Measurements from ENCODE around the gene LRRC8B. TPM values are rescaled to one million over a fixed set of nuclear protein-coding genes. Genes with fewer than 3 reads are reported as not detected.

The LRRC8B gene
- total RNA-seq, 1 experiment from 2014 or later = 24.2 TPM

DNA sequence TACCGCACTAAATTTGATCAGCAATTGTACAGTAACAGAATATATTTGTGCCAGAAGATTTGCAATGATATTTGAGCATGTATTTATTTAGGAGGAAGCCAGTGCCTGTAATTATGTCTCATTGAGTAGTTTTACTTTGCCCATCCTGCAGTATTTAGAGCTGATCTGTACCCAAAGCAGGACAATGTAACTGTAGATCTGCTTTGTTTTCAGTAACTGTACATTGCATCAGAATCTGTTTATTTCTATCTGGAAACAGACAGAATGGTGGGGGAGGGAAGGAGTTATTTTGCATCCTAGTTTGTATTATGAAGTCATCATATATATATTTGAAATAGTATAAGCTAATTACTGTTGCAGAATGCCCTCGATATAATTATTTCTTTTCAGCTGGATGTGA lies 72.1 kb downstream of the LRRC8B start:
- TF ChIP-seq, protein P1, sequence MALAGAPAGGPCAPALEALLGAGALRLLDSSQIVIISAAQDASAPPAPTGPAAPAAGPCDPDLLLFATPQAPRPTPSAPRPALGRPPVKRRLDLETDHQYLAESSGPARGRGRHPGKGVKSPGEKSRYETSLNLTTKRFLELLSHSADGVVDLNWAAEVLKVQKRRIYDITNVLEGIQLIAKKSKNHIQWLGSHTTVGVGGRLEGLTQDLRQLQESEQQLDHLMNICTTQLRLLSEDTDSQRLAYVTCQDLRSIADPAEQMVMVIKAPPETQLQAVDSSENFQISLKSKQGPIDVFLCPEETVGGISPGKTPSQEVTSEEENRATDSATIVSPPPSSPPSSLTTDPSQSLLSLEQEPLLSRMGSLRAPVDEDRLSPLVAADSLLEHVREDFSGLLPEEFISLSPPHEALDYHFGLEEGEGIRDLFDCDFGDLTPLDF (CRISPR knock-in tag; IDR thresholded peaks at IDR 0.05) = no peak
- no peak for TF ChIP-seq ZNF671 (CRISPR knock-in tag; IDR thresholded peaks at IDR 0.05)
- TF ChIP-seq, protein P2, sequence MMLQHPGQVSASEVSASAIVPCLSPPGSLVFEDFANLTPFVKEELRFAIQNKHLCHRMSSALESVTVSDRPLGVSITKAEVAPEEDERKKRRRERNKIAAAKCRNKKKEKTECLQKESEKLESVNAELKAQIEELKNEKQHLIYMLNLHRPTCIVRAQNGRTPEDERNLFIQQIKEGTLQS (CRISPR knock-in tag; conservative IDR thresholded peaks at IDR 0.05) = no peak
- TF ChIP-seq, protein P3, sequence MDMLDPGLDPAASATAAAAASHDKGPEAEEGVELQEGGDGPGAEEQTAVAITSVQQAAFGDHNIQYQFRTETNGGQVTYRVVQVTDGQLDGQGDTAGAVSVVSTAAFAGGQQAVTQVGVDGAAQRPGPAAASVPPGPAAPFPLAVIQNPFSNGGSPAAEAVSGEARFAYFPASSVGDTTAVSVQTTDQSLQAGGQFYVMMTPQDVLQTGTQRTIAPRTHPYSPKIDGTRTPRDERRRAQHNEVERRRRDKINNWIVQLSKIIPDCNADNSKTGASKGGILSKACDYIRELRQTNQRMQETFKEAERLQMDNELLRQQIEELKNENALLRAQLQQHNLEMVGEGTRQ (CRISPR knock-in tag; IDR thresholded peaks at IDR 0.05) = no peak
- TF ChIP-seq, protein P4, sequence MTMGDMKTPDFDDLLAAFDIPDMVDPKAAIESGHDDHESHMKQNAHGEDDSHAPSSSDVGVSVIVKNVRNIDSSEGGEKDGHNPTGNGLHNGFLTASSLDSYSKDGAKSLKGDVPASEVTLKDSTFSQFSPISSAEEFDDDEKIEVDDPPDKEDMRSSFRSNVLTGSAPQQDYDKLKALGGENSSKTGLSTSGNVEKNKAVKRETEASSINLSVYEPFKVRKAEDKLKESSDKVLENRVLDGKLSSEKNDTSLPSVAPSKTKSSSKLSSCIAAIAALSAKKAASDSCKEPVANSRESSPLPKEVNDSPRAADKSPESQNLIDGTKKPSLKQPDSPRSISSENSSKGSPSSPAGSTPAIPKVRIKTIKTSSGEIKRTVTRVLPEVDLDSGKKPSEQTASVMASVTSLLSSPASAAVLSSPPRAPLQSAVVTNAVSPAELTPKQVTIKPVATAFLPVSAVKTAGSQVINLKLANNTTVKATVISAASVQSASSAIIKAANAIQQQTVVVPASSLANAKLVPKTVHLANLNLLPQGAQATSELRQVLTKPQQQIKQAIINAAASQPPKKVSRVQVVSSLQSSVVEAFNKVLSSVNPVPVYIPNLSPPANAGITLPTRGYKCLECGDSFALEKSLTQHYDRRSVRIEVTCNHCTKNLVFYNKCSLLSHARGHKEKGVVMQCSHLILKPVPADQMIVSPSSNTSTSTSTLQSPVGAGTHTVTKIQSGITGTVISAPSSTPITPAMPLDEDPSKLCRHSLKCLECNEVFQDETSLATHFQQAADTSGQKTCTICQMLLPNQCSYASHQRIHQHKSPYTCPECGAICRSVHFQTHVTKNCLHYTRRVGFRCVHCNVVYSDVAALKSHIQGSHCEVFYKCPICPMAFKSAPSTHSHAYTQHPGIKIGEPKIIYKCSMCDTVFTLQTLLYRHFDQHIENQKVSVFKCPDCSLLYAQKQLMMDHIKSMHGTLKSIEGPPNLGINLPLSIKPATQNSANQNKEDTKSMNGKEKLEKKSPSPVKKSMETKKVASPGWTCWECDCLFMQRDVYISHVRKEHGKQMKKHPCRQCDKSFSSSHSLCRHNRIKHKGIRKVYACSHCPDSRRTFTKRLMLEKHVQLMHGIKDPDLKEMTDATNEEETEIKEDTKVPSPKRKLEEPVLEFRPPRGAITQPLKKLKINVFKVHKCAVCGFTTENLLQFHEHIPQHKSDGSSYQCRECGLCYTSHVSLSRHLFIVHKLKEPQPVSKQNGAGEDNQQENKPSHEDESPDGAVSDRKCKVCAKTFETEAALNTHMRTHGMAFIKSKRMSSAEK (CRISPR knock-in tag; IDR thresholded peaks at IDR 0.05; ENCODE audit: borderline replicate concordance) = no peak
- TF ChIP-seq, protein P5, sequence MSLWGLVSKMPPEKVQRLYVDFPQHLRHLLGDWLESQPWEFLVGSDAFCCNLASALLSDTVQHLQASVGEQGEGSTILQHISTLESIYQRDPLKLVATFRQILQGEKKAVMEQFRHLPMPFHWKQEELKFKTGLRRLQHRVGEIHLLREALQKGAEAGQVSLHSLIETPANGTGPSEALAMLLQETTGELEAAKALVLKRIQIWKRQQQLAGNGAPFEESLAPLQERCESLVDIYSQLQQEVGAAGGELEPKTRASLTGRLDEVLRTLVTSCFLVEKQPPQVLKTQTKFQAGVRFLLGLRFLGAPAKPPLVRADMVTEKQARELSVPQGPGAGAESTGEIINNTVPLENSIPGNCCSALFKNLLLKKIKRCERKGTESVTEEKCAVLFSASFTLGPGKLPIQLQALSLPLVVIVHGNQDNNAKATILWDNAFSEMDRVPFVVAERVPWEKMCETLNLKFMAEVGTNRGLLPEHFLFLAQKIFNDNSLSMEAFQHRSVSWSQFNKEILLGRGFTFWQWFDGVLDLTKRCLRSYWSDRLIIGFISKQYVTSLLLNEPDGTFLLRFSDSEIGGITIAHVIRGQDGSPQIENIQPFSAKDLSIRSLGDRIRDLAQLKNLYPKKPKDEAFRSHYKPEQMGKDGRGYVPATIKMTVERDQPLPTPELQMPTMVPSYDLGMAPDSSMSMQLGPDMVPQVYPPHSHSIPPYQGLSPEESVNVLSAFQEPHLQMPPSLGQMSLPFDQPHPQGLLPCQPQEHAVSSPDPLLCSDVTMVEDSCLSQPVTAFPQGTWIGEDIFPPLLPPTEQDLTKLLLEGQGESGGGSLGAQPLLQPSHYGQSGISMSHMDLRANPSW (CRISPR knock-in tag; conservative IDR thresholded peaks at IDR 0.05; ENCODE audit: low read depth) = no peak
- no peak for TF ChIP-seq ZNF138 (CRISPR knock-in tag; conservative IDR thresholded peaks at IDR 0.05)
- TF ChIP-seq NFATC4 (CRISPR knock-in tag; IDR thresholded peaks at IDR 0.05) = no peak
- TF ChIP-seq NFYB (CRISPR knock-in tag; conservative IDR thresholded peaks at IDR 0.05; ENCODE audit: low read depth) = no peak
- TF ChIP-seq, protein P6, sequence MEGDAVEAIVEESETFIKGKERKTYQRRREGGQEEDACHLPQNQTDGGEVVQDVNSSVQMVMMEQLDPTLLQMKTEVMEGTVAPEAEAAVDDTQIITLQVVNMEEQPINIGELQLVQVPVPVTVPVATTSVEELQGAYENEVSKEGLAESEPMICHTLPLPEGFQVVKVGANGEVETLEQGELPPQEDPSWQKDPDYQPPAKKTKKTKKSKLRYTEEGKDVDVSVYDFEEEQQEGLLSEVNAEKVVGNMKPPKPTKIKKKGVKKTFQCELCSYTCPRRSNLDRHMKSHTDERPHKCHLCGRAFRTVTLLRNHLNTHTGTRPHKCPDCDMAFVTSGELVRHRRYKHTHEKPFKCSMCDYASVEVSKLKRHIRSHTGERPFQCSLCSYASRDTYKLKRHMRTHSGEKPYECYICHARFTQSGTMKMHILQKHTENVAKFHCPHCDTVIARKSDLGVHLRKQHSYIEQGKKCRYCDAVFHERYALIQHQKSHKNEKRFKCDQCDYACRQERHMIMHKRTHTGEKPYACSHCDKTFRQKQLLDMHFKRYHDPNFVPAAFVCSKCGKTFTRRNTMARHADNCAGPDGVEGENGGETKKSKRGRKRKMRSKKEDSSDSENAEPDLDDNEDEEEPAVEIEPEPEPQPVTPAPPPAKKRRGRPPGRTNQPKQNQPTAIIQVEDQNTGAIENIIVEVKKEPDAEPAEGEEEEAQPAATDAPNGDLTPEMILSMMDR (IDR thresholded peaks at IDR 0.05) = no peak
- no peak for TF ChIP-seq SP1 (CRISPR knock-in tag; conservative IDR thresholded peaks at IDR 0.05)
- TF ChIP-seq JUN (CRISPR knock-in tag; IDR thresholded peaks at IDR 0.05) = no peak
- TF ChIP-seq, protein P7, sequence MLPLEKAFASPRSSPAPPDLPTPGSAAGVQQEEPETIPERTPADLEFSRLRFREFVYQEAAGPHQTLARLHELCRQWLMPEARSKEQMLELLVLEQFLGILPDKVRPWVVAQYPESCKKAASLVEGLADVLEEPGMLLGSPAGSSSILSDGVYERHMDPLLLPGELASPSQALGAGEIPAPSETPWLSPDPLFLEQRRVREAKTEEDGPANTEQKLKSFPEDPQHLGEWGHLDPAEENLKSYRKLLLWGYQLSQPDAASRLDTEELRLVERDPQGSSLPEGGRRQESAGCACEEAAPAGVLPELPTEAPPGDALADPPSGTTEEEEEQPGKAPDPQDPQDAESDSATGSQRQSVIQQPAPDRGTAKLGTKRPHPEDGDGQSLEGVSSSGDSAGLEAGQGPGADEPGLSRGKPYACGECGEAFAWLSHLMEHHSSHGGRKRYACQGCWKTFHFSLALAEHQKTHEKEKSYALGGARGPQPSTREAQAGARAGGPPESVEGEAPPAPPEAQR (CRISPR knock-in tag; IDR thresholded peaks at IDR 0.05) = no peak
- no peak for TF ChIP-seq TEAD4 (CRISPR knock-in tag; IDR thresholded peaks at IDR 0.05)
- TF ChIP-seq ELF4 (CRISPR knock-in tag; IDR thresholded peaks at IDR 0.05; ENCODE audit: low read depth) = no peak
- no peak for ATAC-seq
- no peak overlapping the region for H3K4me3 Mint-ChIP-seq
- H3K4me1 Mint-ChIP-seq = peaks cover 60% of the 10 kb centered on the region
- ChIA-PET CTCF (interaction anchor here (1.0 to 1.5 kb wide), 2 partner anchors 166 to 208 kb away, joined by 3 read pairs; no protein-coding TSS in a partner anchor), POLR2A (no interaction called here)
- H3K27me3 Mint-ChIP-seq (ENCODE audit: low read depth) = no peaks in the 10 kb centered on the region
- peaks cover 4% of the 10 kb centered on the region; the same call in 1 of the 2 replicates for H3K36me3 Mint-ChIP-seq
- H3K27ac Mint-ChIP-seq = peak overlapping the region; percentile 6; the same call in 1 of the 2 replicates
- H3K9me3 Mint-ChIP-seq = no peaks in the 10 kb centered on the region
- DNase-seq (ENCODE audit: low spot score) = no peak

Data from WTC11 (cell line).